HFF-Myc (cell line): ENCODE results near the gene LUC7L3.
"Not testable (repeated sequence)": the region's sequence is repeated elsewhere in the genome, so short reads cannot be mapped to it uniquely, and the experiment has no call there.

Experiments
- DNase-seq: peaks from one replicate; pipeline ENCODE4 v3.0.0-alpha.2; 2011; ENCODE audit warnings: low read depth; ENCODE audit errors: extremely low read depth
- H3K4me3 ChIP-seq: replicated peaks from 2 replicates; pipeline ENCODE4 v1.5.1; 2011; ENCODE audit warnings: low read depth, mild to moderate bottlenecking, control low read depth, low read length
- CTCF ChIP-seq: IDR thresholded peaks from 2 replicates; pipeline ENCODE4 v1.5.1; 2012; ENCODE audit warnings: mild to moderate bottlenecking, low read depth, low read length, control low read depth; ENCODE audit errors: missing control alignments

The LUC7L3 gene

GRCh38 chr17:50699410-50699809, 20.0 kb upstream of the LUC7L3 start:
- H3K4me3 ChIP-seq, result no peak overlapping the region
- no peak for DNase-seq
- TF ChIP-seq CTCF, result no peak

- no peak for DNase-seq
- no peak overlapping the region for H3K4me3 ChIP-seq
- no peak for TF ChIP-seq CTCF
Measured at GRCh38 chr17:50703162-50703561, 16.2 kb upstream of the LUC7L3 start.

DNA sequence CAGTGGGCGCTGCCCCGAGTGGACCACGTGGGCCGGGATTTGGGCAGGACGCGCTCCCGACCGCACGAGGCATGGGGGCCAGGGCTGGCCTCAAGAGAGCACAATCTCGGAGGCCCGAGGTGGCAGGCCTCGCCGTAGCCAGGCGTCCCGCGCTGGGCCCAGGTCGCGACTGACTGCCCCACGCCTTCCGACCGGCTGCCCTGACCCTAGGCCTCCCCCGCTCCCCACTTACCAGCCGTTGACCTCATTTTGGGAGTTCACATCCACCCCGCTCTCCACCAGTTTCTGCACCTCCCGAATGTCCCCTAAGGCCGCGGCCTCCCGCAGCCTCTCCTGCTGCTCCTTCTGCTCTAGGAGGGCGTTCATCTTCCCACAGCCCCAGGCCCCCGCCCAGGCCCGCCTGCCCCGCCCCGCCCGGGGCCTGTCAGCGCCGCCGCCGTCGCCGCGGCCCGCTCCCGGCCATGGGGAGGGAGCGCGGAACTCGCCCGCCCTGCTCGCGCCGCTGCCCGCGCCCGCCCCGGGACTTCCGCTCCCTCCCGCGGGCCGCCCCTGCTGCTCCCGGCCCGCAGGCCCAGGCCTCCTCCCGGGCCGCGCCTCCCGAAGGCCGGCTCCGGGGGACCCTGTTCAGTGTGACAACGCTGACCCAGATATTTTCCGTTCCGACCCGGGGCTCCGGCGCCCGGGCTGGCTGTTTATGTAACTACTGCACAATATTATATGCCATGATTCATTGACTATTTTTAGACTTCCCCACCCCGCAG, 11.9 kb upstream of the LUC7L3 start, which contains the start of gene ANKRD40:
Gene ANKRD40, minus strand, starts transcription at position 626 of the 761 bp plus-strand sequence. Its CDS starts 260 bp downstream, at position 366.
- peak; percentile 71 for DNase-seq
- H3K4me3 ChIP-seq, result peak within 1 kb of the TSS; percentile 59
- no peak for TF ChIP-seq CTCF

DNA sequence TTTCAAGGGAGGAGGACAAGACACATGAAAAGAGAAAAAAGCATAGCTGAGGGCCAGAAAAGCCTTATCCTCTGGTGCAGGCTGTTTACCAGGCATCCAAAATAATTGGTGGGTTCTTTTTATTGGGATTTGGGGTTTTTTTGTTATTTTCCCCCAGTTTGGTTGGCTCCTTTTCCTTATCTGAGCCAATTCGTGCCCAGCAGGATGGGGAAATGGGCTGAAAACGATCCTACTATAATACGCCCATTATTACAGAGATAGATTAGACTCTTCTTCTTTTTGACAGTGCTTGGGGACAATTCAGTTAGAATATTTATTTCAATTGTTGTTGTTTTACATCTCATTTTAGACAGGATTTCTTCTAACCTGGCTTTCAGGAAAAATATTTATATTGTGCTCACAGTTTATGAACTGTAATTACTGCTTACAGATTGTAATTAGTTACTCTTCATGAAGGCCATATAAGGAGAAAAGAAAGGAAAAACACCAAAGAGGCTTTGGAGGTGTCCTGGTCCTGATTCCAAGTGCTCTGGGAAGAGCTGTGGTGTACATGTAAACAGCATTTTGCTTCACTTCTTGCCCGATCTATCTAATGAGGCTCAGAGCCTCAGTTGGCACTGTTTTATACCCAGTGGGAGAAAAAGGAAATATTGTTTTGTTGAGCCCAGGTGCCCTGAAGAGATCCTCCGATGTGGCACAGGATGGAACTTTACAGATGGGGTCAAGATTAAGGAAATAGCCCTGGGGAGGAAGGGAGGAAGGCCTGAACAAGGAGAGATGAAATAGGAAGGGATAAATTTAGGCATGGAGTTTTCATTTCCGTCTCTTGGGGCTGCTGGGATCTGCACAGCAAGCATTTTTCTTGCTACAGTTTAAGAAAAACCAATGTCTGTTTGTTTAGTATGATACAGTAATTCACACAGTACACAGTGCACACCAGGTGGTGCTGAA, 11.1 kb upstream of the LUC7L3 start:
- no peak for TF ChIP-seq CTCF
- DNase-seq, result no peak
- H3K4me3 ChIP-seq, result peak overlapping the region; percentile 59

- peak overlapping the region; percentile 59; the same call in 1 of the 2 replicates for H3K4me3 ChIP-seq
- DNase-seq, result not testable (repeated sequence)
Measured at GRCh38 chr17:50709053-50709452, 10.3 kb upstream of the LUC7L3 start.

GRCh38 chr17:50710025-50710424, 9.4 kb upstream of the LUC7L3 start:
- H3K4me3 ChIP-seq, result no peak overlapping the region
- TF ChIP-seq CTCF, result no peak
- DNase-seq, result no peak

- H3K4me3 ChIP-seq, result no peak overlapping the region
- TF ChIP-seq CTCF, result no peak
- no peak for DNase-seq
Measured at GRCh38 chr17:50710650-50711049, 8.8 kb upstream of the LUC7L3 start.
